Measurements from ENCODE around the gene KANK3. TPM values are rescaled to one million over a fixed set of nuclear protein-coding genes. Genes with fewer than 3 reads are reported as not detected.
A peak's percentile ranks its signal among the peaks of the same experiment; 100 is the strongest.

KANK3 gene
- total and polyA plus RNA-seq, 9 of the 15 experiments (the other 6 are each of a cell fraction or from before 2014, with no cell fraction given), result 0.03 to 0.40 (median 0.08) TPM; not detected in 6

DNA sequence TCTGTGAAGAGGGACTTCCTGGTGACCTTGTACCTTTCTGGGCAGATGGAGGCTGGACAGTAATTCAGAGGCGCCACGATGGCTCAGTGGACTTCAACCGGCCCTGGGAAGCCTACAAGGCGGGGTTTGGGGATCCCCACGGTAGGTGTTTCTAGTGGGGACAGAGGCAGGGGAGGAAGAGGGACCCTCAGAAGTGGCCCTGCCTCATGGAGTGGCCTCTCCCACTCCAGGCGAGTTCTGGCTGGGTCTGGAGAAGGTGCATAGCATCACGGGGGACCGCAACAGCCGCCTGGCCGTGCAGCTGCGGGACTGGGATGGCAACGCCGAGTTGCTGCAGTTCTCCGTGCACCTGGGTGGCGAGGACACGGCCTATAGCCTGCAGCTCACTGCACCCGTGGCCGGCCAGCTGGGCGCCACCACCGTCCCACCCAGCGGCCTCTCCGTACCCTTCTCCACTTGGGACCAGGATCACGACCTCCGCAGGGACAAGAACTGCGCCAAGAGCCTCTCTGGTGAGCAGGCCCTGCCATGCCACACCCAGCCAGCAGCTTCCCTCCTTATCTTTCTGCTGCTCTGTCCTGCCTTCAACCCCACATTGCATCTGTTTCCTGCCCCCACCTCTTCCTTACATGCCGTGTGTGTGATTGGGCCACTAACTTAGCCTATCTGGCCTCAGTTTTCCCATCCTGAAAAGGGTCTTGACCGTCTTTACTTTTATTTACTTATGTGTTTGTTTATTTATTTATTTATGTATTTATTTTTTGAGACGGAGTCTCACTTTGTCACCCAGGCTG, 28.1 kb upstream of the KANK3 start (continued):
- peak in 1 of 3 experiments; percentile 26 for TF ChIP-seq YY1 (IDR thresholded peaks at IDR 0.05; ENCODE audit: borderline replicate concordance in 1 of 3, control insufficient read depth in 1 of 3, extremely low read depth in 1 of 3, insufficient read depth in 3 of 3, insufficient read length in 1 of 3, insufficient replicate concordance in 2 of 3, low read depth in 1 of 3, low read length in 2 of 3)
- TF ChIP-seq CBX3 (IDR thresholded peaks at IDR 0.05; ENCODE audit: borderline replicate concordance in 1 of 2, low read length in 2 of 2), result peak in 1 of 2 experiments; percentile 39; a peak in 1 of 3 replicates
- TF ChIP-seq MYC (IDR thresholded peaks at IDR 0.05; ENCODE audit: low read depth, low read length), result peak; percentile 47
- no peak for TF ChIP-seq MYC (CRISPR knock-in tag; IDR thresholded peaks at IDR 0.05; ENCODE audit: borderline replicate concordance, low read depth)
- peak; percentile 81 for TF ChIP-seq ETV1 (tag; conservative IDR thresholded peaks at IDR 0.05; ENCODE audit: low read depth)
- TF ChIP-seq, protein P1, sequence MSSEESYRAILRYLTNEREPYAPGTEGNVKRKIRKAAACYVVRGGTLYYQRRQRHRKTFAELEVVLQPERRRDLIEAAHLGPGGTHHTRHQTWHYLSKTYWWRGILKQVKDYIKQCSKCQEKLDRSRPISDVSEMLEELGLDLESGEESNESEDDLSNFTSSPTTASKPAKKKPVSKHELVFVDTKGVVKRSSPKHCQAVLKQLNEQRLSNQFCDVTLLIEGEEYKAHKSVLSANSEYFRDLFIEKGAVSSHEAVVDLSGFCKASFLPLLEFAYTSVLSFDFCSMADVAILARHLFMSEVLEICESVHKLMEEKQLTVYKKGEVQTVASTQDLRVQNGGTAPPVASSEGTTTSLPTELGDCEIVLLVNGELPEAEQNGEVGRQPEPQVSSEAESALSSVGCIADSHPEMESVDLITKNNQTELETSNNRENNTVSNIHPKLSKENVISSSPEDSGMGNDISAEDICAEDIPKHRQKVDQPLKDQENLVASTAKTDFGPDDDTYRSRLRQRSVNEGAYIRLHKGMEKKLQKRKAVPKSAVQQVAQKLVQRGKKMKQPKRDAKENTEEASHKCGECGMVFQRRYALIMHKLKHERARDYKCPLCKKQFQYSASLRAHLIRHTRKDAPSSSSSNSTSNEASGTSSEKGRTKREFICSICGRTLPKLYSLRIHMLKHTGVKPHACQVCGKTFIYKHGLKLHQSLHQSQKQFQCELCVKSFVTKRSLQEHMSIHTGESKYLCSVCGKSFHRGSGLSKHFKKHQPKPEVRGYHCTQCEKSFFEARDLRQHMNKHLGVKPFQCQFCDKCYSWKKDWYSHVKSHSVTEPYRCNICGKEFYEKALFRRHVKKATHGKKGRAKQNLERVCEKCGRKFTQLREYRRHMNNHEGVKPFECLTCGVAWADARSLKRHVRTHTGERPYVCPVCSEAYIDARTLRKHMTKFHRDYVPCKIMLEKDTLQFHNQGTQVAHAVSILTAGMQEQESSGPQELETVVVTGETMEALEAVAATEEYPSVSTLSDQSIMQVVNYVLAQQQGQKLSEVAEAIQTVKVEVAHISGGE (CRISPR knock-in tag; IDR thresholded peaks at IDR 0.05), result 0 out of 6 replicates have a peak, but pooled peaks of 1 of the 3 experiments have one; percentile 35
- no peak for TF ChIP-seq MAFG (tag; conservative IDR thresholded peaks at IDR 0.05)
- no peak for TF ChIP-seq PPARD (CRISPR knock-in tag; IDR thresholded peaks at IDR 0.05)
- TF ChIP-seq, protein P2, sequence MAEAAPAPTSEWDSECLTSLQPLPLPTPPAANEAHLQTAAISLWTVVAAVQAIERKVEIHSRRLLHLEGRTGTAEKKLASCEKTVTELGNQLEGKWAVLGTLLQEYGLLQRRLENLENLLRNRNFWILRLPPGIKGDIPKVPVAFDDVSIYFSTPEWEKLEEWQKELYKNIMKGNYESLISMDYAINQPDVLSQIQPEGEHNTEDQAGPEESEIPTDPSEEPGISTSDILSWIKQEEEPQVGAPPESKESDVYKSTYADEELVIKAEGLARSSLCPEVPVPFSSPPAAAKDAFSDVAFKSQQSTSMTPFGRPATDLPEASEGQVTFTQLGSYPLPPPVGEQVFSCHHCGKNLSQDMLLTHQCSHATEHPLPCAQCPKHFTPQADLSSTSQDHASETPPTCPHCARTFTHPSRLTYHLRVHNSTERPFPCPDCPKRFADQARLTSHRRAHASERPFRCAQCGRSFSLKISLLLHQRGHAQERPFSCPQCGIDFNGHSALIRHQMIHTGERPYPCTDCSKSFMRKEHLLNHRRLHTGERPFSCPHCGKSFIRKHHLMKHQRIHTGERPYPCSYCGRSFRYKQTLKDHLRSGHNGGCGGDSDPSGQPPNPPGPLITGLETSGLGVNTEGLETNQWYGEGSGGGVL (CRISPR knock-in tag; IDR thresholded peaks at IDR 0.05), result no peak
- no peak for TF ChIP-seq NCOA6 (IDR thresholded peaks at IDR 0.05)
- TF ChIP-seq EP300 (IDR thresholded peaks at IDR 0.05; ENCODE audit: low read length), result peak; percentile 56; the same call in 1 of the 2 replicates
- peak in 1 of 2 experiments; percentile 44; a peak in 1 of 4 replicates for TF ChIP-seq SIN3A (IDR thresholded peaks at IDR 0.05; ENCODE audit: borderline replicate concordance in 2 of 2, control insufficient read depth in 1 of 2, low read depth in 2 of 2, low read length in 2 of 2)
- TF ChIP-seq PHF20 (IDR thresholded peaks at IDR 0.05; ENCODE audit: partially characterized antibody), result peak; percentile 62
- TF ChIP-seq RCOR1 (IDR thresholded peaks at IDR 0.05; ENCODE audit: borderline replicate concordance in 1 of 2, low read depth in 2 of 2, low read length in 2 of 2), result peak in 1 of 2 experiments; percentile 80; a peak in 1 of 4 replicates

All from K562 (cell line).